KMS-11 (cell line): ENCODE results near the gene SLC19A2.

Experiments used
- H2AFZ ChIP-seq: fragments of 200-600 bp; sonication (generic); 2 replicates; pipeline ENCODE4 v1.6.1; 2016; ENCODE audit warnings: antibody characterized with exemption, mixed run types, low read depth
- H3K27ac ChIP-seq: fragments of 200-600 bp; sonication (generic); 2 replicates; pipeline ENCODE4 v1.6.1; 2016; ENCODE audit warnings: mild to moderate bottlenecking, mixed run types
- H3K27me3 ChIP-seq: fragments of 200-600 bp; sonication (generic); 2 replicates; pipeline ENCODE4 v1.6.1; 2017; ENCODE audit warnings: mild to moderate bottlenecking, low read depth, mixed run types, moderate library complexity; ENCODE audit not compliant: insufficient read depth
- H3K36me3 ChIP-seq: fragments of 200-600 bp; sonication (generic); 2 replicates; pipeline ENCODE4 v1.6.1; 2017; ENCODE audit warnings: mild to moderate bottlenecking, mixed run types; ENCODE audit not compliant: insufficient read depth
- H3K4me1 ChIP-seq: fragments of 200-600 bp; sonication (generic); 2 replicates; pipeline ENCODE4 v1.6.1; 2016; ENCODE audit warnings: mild to moderate bottlenecking, low read depth, mixed run types; ENCODE audit not compliant: poor library complexity, severe bottlenecking
- H3K4me2 ChIP-seq: fragments of 200-600 bp; sonication (generic); 2 replicates; pipeline ENCODE4 v1.7.0; 2016; ENCODE audit warnings: mild to moderate bottlenecking, mixed run types
- H3K4me3 ChIP-seq: fragments of 200-600 bp; sonication (generic); IDR thresholded peaks from 2 replicates; pipeline ENCODE4 v1.6.1; 2017; ENCODE audit warnings: low read depth, low read length, mixed read lengths; ENCODE audit not compliant: insufficient read depth
- H3K79me2 ChIP-seq: fragments of 200-600 bp; sonication (generic); 2 replicates; pipeline ENCODE4 v1.6.1; 2016; ENCODE audit warnings: low read depth, mixed run types; ENCODE audit not compliant: insufficient read depth
- H3K9ac ChIP-seq: fragments of 200-600 bp; sonication (generic); 2 replicates; pipeline ENCODE4 v1.6.1; 2016; ENCODE audit warnings: mild to moderate bottlenecking, mixed run types
- H4K20me1 ChIP-seq: fragments of 200-600 bp; sonication (generic); 2 replicates; pipeline ENCODE4 v1.6.1; 2016; ENCODE audit warnings: mild to moderate bottlenecking, mixed run types; ENCODE audit not compliant: insufficient read depth
- TF ChIP-seq, protein P1 (sequence below): fragments of 200-600 bp; sonication (generic); conservative IDR thresholded peaks from 2 replicates; pipeline ENCODE4 v1.6.1; 2017; ENCODE audit warnings: low read depth, mild to moderate bottlenecking, antibody characterized with exemption, low read length, moderate library complexity, mixed read lengths

Gene SLC19A2

GRCh38 chr1:169495046-169495775, 9.5 kb upstream of the SLC19A2 start:
- Histone ChIP-seq H3K4me3 (no peak overlapping the region), H3K36me3 (no peaks in the 10 kb centered on the region), H4K20me1 (no peaks in the 10 kb centered on the region), H3K79me2 (no peaks in the 10 kb centered on the region), H3K4me1 (no peaks in the 10 kb centered on the region), H2AFZ (no peak overlapping the region), H3K27ac (no peak overlapping the region), H3K27me3 (no peaks in the 10 kb centered on the region), H3K4me2 (no peak overlapping the region), H3K9ac (no peak overlapping the region)
- TF ChIP-seq, protein P1, sequence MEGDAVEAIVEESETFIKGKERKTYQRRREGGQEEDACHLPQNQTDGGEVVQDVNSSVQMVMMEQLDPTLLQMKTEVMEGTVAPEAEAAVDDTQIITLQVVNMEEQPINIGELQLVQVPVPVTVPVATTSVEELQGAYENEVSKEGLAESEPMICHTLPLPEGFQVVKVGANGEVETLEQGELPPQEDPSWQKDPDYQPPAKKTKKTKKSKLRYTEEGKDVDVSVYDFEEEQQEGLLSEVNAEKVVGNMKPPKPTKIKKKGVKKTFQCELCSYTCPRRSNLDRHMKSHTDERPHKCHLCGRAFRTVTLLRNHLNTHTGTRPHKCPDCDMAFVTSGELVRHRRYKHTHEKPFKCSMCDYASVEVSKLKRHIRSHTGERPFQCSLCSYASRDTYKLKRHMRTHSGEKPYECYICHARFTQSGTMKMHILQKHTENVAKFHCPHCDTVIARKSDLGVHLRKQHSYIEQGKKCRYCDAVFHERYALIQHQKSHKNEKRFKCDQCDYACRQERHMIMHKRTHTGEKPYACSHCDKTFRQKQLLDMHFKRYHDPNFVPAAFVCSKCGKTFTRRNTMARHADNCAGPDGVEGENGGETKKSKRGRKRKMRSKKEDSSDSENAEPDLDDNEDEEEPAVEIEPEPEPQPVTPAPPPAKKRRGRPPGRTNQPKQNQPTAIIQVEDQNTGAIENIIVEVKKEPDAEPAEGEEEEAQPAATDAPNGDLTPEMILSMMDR, result no peak

DNA sequence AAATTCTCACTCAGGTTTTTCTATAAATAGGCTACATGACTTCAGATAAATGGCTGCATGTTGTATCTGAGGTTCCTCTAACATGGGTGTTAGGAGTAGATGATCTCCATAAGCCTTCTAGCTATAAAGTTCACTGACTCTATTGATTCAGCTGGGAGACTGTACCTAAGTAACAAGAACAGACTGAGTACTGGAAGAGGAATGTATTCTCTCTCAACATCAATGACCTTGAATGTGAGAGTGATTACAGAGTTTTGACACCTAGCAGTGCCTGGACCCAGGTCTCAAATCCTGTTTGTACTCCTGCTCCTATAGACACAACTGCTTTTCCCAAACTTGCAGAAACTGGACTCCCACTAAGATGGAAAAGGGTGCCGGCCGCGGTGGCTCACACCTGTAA, 8.6 kb upstream of the SLC19A2 start:
- Histone ChIP-seq H3K9ac (no peak overlapping the region), H3K36me3 (no peaks in the 10 kb centered on the region), H3K4me1 (no peaks in the 10 kb centered on the region), H3K27ac (no peak overlapping the region), H3K79me2 (no peaks in the 10 kb centered on the region), H3K4me2 (no peak overlapping the region), H3K4me3 (no peak overlapping the region), H4K20me1 (no peaks in the 10 kb centered on the region), H2AFZ (no peak overlapping the region), H3K27me3 (no peaks in the 10 kb centered on the region)
- TF ChIP-seq, protein P1, result no peak

GRCh38 chr1:169493251-169493650, 7.5 kb upstream of the SLC19A2 start:
- no peaks in the 10 kb centered on the region for H3K27me3 ChIP-seq
- H3K4me3 ChIP-seq, result no peak overlapping the region
- TF ChIP-seq, protein P1, result no peak
- no peaks in the 10 kb centered on the region for H3K36me3 ChIP-seq
- no peaks in the 10 kb centered on the region for H3K4me1 ChIP-seq
- H3K9ac ChIP-seq, result no peak overlapping the region
- no peaks in the 10 kb centered on the region for H4K20me1 ChIP-seq
- H3K27ac ChIP-seq, result no peak overlapping the region
- no peak overlapping the region for H3K4me2 ChIP-seq
- H3K79me2 ChIP-seq, result no peaks in the 10 kb centered on the region
- H2AFZ ChIP-seq, result no peak overlapping the region

DNA sequence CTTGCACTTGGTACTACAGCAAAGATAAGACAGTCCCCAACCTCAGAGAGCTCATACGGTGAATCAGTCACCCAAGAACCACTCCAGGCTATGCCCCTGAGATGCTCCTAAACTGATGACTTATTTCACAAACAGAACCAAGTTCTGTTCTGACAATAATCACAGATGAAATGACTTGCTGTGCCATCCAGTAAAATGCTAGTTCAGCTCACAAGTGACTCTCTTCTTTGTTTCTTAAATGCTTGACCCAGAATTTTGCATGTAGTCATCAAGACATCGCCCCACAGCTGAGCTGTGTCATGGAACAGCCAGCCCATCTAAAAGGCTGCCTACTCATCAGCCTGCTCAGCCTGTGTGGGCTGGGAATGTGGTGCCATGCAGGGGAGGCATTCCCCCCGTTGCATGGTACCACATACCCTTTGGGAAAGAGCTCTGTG, 6.1 kb upstream of the SLC19A2 start:
- no peak overlapping the region for H3K4me2 ChIP-seq

More for the DNA sequence above, 6.1 kb upstream of the SLC19A2 start:
- Histone ChIP-seq H3K36me3 (no peaks in the 10 kb centered on the region), H3K27ac (no peak overlapping the region), H3K9ac (no peak overlapping the region), H4K20me1 (no peaks in the 10 kb centered on the region), H3K4me3 (no peak overlapping the region), H3K79me2 (no peaks in the 10 kb centered on the region), H3K4me1 (peaks cover 4% of the 10 kb centered on the region), H3K27me3 (no peaks in the 10 kb centered on the region), H2AFZ (no peak overlapping the region)
- TF ChIP-seq, protein P1, result no peak
